ENCODE data around the gene RAB3C.

RAB3C gene

GRCh38 chr5:58753446-58753845, 170.6 kb downstream of the RAB3C start:
- DNase-seq, result no peak
- Histone ChIP-seq H3K27me3 (replicated peaks; ENCODE audit: insufficient read depth, low read length) (no peaks in the 10 kb centered on the region), H3K9me2 (replicated peaks; ENCODE audit: insufficient read depth, low read length) (no peaks in the 10 kb centered on the region), H3F3A (ENCODE audit: insufficient read depth, low read length) (no peaks in the 10 kb centered on the region), H3K36me3 (replicated peaks; ENCODE audit: insufficient read depth, low read length) (no peaks in the 10 kb centered on the region), H4K20me1 (ENCODE audit: insufficient read depth, low read length) (no peaks in the 10 kb centered on the region), H3K9me3 (replicated peaks; ENCODE audit: insufficient read depth, low read length) (no peaks in the 10 kb centered on the region), H3K4me2 (ENCODE audit: low read depth, low read length) (no peak overlapping the region), H3K4me3 (ENCODE audit: low read length) (no peak overlapping the region), H3K27ac (ENCODE audit: low read length) (no peak overlapping the region), H3K4me1 (ENCODE audit: low read length) (no peaks in the 10 kb centered on the region), H2AFZ (ENCODE audit: low read length) (no peak overlapping the region), H3K9ac (ENCODE audit: low read length) (no peak overlapping the region), H3K79me2 (ENCODE audit: low read length) (no peaks in the 10 kb centered on the region)
- TF ChIP-seq EZH2 (optimal IDR thresholded peaks at IDR 0.05; ENCODE audit: low read depth, low read length) (no peak), EZH2phosphoT487 (IDR thresholded peaks at IDR 0.05; ENCODE audit: low read length) (no peak), CTCF (IDR thresholded peaks at IDR 0.05; ENCODE audit: low read length) (no peak)

GRCh38 chr5:58754250-58754649, 171.4 kb downstream of the RAB3C start:
- TF ChIP-seq CTCF (IDR thresholded peaks at IDR 0.05; ENCODE audit: low read length) (no peak), EZH2 (optimal IDR thresholded peaks at IDR 0.05; ENCODE audit: low read depth, low read length) (no peak), EZH2phosphoT487 (IDR thresholded peaks at IDR 0.05; ENCODE audit: low read length) (no peak)
- Histone ChIP-seq H3K27ac (ENCODE audit: low read length) (no peak overlapping the region), H3F3A (ENCODE audit: insufficient read depth, low read length) (no peaks in the 10 kb centered on the region), H3K4me1 (ENCODE audit: low read length) (no peaks in the 10 kb centered on the region), H4K20me1 (ENCODE audit: insufficient read depth, low read length) (no peaks in the 10 kb centered on the region), H3K4me2 (ENCODE audit: low read depth, low read length) (no peak overlapping the region), H3K9me2 (replicated peaks; ENCODE audit: insufficient read depth, low read length) (no peaks in the 10 kb centered on the region), H3K4me3 (ENCODE audit: low read length) (no peak overlapping the region), H2AFZ (ENCODE audit: low read length) (no peak overlapping the region), H3K9ac (ENCODE audit: low read length) (no peak overlapping the region), H3K9me3 (replicated peaks; ENCODE audit: insufficient read depth, low read length) (no peaks in the 10 kb centered on the region), H3K36me3 (replicated peaks; ENCODE audit: insufficient read depth, low read length) (no peaks in the 10 kb centered on the region), H3K27me3 (replicated peaks; ENCODE audit: insufficient read depth, low read length) (no peaks in the 10 kb centered on the region), H3K79me2 (ENCODE audit: low read length) (no peaks in the 10 kb centered on the region)
- DNase-seq, result no peak

GRCh38 chr5:58755397-58755796, 172.5 kb downstream of the RAB3C start:
- no peaks in the 10 kb centered on the region for H3K27me3 ChIP-seq (replicated peaks; ENCODE audit: insufficient read depth, low read length)
- no peaks in the 10 kb centered on the region for H3F3A ChIP-seq (ENCODE audit: insufficient read depth, low read length)
- H3K9me3 ChIP-seq (replicated peaks; ENCODE audit: insufficient read depth, low read length), result no peaks in the 10 kb centered on the region
- H3K4me2 ChIP-seq (ENCODE audit: low read depth, low read length), result no peak overlapping the region
- H3K4me3 ChIP-seq (ENCODE audit: low read length), result no peak overlapping the region
- no peaks in the 10 kb centered on the region for H3K4me1 ChIP-seq (ENCODE audit: low read length)
- H2AFZ ChIP-seq (ENCODE audit: low read length), result no peak overlapping the region
- no peaks in the 10 kb centered on the region for H3K9me2 ChIP-seq (replicated peaks; ENCODE audit: insufficient read depth, low read length)
- no peaks in the 10 kb centered on the region for H3K36me3 ChIP-seq (replicated peaks; ENCODE audit: insufficient read depth, low read length)
- no peak for DNase-seq
- no peaks in the 10 kb centered on the region for H4K20me1 ChIP-seq (ENCODE audit: insufficient read depth, low read length)
- no peak overlapping the region for H3K27ac ChIP-seq (ENCODE audit: low read length)
- H3K79me2 ChIP-seq (ENCODE audit: low read length), result no peaks in the 10 kb centered on the region
- TF ChIP-seq CTCF (IDR thresholded peaks at IDR 0.05; ENCODE audit: low read length) (no peak), EZH2 (optimal IDR thresholded peaks at IDR 0.05; ENCODE audit: low read depth, low read length) (no peak), EZH2phosphoT487 (IDR thresholded peaks at IDR 0.05; ENCODE audit: low read length) (no peak)
- no peak overlapping the region for H3K9ac ChIP-seq (ENCODE audit: low read length)
